Left lung (tissue), 10 donors: ENCODE data around the gene CSPG4. TPM values are rescaled to one million over a fixed set of nuclear protein-coding genes. Genes with fewer than 3 reads are reported as not detected.

Experiments
- ATAC-seq: fragments of 200-7000 bp; cut with Tn5 transposase; one replicate; pipeline ENCODE4 v1.9.1; 2020; ENCODE audit warnings: moderate library complexity
- DNase-seq, 4 donors: peaks; one replicate each; pipeline ENCODE4 v3.0.0-alpha.2; 2013 to 2020
- H3K27ac ChIP-seq, 2 donors: fragments of 200-600 bp; sonication (generic) in 1 of 2; one replicate each; pipeline versions ENCODE4 v1.5.0 to v1.8.0; 2020 to 2021
- H3K27me3 ChIP-seq, 2 donors: fragments of 200-600 bp; sonication (generic) in 1 of 2; one replicate each; pipeline versions ENCODE4 v1.5.0 to v1.8.0; 2020 to 2021
- H3K36me3 ChIP-seq, 2 donors: fragments of 200-600 bp; sonication (generic) in 1 of 2; one replicate each; pipeline versions ENCODE4 v1.5.0 to v1.8.0; 2020 to 2021
- H3K4me1 ChIP-seq, 2 donors: fragments of 200-600 bp; one replicate each; pipeline ENCODE4 v1.8.0; 2021
- H3K4me3 ChIP-seq, 2 donors: fragments of 200-600 bp; sonication (generic) in 1 of 2; one replicate each; pipeline versions ENCODE4 v1.5.0 to v1.8.0; 2020 to 2021; ENCODE audit warnings: mild to moderate bottlenecking in 1 of 2
- H3K9me3 ChIP-seq, 2 donors: fragments of 200-600 bp; sonication (generic) in 1 of 2; one replicate each; pipeline versions ENCODE4 v1.5.0 to v1.8.0; 2020 to 2021
- CTCF ChIP-seq, 2 donors: fragments of 200-600 bp; sonication (generic) in 1 of 2; IDR thresholded peaks; one replicate each; pipeline versions ENCODE4 v1.5.0 to v1.8.0; 2021; ENCODE audit warnings: antibody characterized with exemption in 2 of 2
- intact Hi-C, 2 donors: fragments of 100-400 bp; cut with DNase I; formaldehyde crosslinking; loops; one replicate each; pipeline versions ENCODE4 v1.11.2 to v1.14.2; 2022
- polyA plus RNA-seq, 6 donors: library from polyadenylated mRNA; unstranded; fragments of 120-200 nt; gene quantifications; one replicate each; pipeline ENCODE4 v1.2.1, GENCODE V29; 2013; ENCODE audit not compliant: insufficient read length in 6 of 6
- total RNA-seq, 2 donors: library from RNA; stranded (reverse); fragmentation: NEBNext Ultra II Directional; extraction: Animal tissue kit (Norgen Biotek cat#: 25700); gene quantifications; one replicate each; pipeline ENCODE4 v1.2.1, GENCODE V29; 2021
- donor health status: DM: no; HTN: yes; CAD: no.
- donor health status: DM: no; HTN: no; CAD: no.

Gene CSPG4
- total and polyA plus RNA-seq, 8 donors = 18.4 to 36.1 (median 23.8) TPM

GRCh38 chr15:75655931-75656330, 56.7 kb downstream of the CSPG4 start:
- Histone ChIP-seq H3K9me3 (no peaks in the 10 kb centered on the region), H3K4me3 (no peak overlapping the region), H3K27ac (no peak overlapping the region), H3K27me3 (no peaks in the 10 kb centered on the region), H3K4me1 (peaks cover 28 to 63% of the 10 kb centered on the region in 2 donors), H3K36me3 (peaks cover 0 to 22% of the 10 kb centered on the region in 2 donors)
- DNase-seq = no peak
- intact Hi-C loops = no loop called here
- TF ChIP-seq CTCF (IDR thresholded peaks at IDR 0.05) = no peak
- no peak for ATAC-seq

- H3K4me3 ChIP-seq = no peak overlapping the region
- peaks cover 0 to 31% of the 10 kb centered on the region in 2 donors for H3K36me3 ChIP-seq
- intact Hi-C loops = no loop called here
- no peaks in the 10 kb centered on the region for H3K9me3 ChIP-seq
- H3K27me3 ChIP-seq = no peaks in the 10 kb centered on the region
- no peak for TF ChIP-seq CTCF (IDR thresholded peaks at IDR 0.05)
- ATAC-seq (no peak), DNase-seq (no peak)
- no peak overlapping the region for H3K27ac ChIP-seq
- H3K4me1 ChIP-seq = peaks cover 38 to 65% of the 10 kb centered on the region in 2 donors
These were observed 58.3 kb downstream of the CSPG4 start for GRCh38 chr15:75654201-75654907.

- no peak for TF ChIP-seq CTCF (IDR thresholded peaks at IDR 0.05)
- H3K27me3 ChIP-seq = peaks cover 0 to 2% of the 10 kb centered on the region in 2 donors
- intact Hi-C loops = no loop called here
- H3K4me3 ChIP-seq = peak overlapping the region in 1 of 2 donors; percentile 74
- ATAC-seq (no peak), DNase-seq (no peak)
- H3K4me1 ChIP-seq = peaks cover 45 to 69% of the 10 kb centered on the region in 2 donors
- H3K36me3 ChIP-seq = peaks cover 0 to 30% of the 10 kb centered on the region in 2 donors
- H3K27ac ChIP-seq = no peak overlapping the region
- no peaks in the 10 kb centered on the region for H3K9me3 ChIP-seq
These were observed 59.2 kb downstream of the CSPG4 start for GRCh38 chr15:75653347-75653913.

- ATAC-seq = no peak
These were observed 60.7 kb downstream of the CSPG4 start for GRCh38 chr15:75651810-75652543.

More at GRCh38 chr15:75651810-75652543, 60.7 kb downstream of the CSPG4 start:
- DNase-seq = no peak
- peak overlapping the region; percentile 33 to 60 for H3K27ac ChIP-seq
- TF ChIP-seq CTCF (IDR thresholded peaks at IDR 0.05) = no peak
- H3K4me3 ChIP-seq = peak overlapping the region; percentile 16 to 74
- H3K4me1 ChIP-seq = peaks cover 45 to 70% of the 10 kb centered on the region in 2 donors
- intact Hi-C loops = no loop called here
- peaks cover 0 to 17% of the 10 kb centered on the region in 2 donors for H3K27me3 ChIP-seq
- H3K9me3 ChIP-seq = no peaks in the 10 kb centered on the region
- peaks cover 0 to 16% of the 10 kb centered on the region in 2 donors for H3K36me3 ChIP-seq
